NB4 (cell line): ENCODE measurements around the gene DNAJC7.

Source experiments
- DNase-seq: peaks from one replicate; pipeline ENCODE4 v3.0.0; 2010; ENCODE audit warnings: low read depth
- H3K4me3 ChIP-seq: one replicate; pipeline ENCODE4 v1.5.1; 2011; ENCODE audit warnings: mild to moderate bottlenecking, low read depth, low read length, moderate library complexity
- CTCF ChIP-seq: IDR thresholded peaks from one replicate; pipeline ENCODE4 v1.5.1; 2012; ENCODE audit warnings: low read depth, low read length
- MAX ChIP-seq: IDR thresholded peaks from 2 replicates; pipeline ENCODE4 v1.6.1; 2011; ENCODE audit warnings: low read depth, low read length
- MYC ChIP-seq: IDR thresholded peaks from 2 replicates; pipeline ENCODE4 v1.6.1; 2011; ENCODE audit warnings: low read depth, low read length
- POLR2A ChIP-seq: IDR thresholded peaks from 2 replicates; pipeline ENCODE4 v1.6.1; 2011; ENCODE audit warnings: mild to moderate bottlenecking; ENCODE audit not compliant: insufficient read length; ENCODE audit errors: extremely low read depth

Gene DNAJC7

DNA sequence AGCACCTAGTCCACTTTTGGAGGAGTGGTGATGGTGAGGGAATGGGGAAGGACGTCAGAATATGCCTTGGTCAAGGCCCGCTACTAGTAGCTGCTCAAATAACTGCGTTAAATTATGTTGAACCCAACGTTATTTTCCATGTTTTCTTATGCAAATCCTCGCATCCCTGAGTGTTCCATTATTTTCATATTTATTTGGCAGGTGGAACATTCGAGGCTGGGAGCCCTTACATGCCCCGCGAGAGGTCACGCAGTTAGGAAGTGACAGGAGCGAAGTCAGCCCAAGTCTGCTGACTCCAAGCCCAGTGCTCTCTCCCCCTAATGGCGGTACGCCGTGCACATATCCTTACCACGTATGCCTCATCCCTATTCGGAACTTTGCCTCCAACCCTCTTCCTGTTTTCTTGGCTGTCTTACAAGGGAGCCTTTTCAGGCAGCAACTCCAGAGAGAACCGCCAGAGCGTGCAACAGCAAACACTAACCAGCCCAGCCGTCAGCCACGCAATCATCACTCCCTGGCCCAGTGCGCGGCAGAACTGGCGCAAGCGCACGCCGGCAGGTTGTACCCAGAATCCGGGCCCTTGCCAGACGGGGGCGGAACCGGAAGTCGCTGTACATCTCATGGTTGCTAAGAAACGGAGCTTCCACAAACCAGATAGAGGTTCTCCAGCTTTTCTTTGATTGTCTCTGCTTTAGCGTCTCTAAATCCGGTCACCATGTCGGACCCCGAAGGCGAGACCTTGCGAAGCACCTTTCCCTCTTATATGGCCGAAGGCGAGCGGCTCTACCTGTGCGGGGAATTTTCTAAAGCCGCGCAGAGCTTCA lies 87.0 kb downstream of the DNAJC7 start, which contains the start of gene ODAD4:
Gene ODAD4, plus strand, starts transcription at position 609 of the 824 bp plus-strand sequence. Its CDS starts 107 bp downstream, at position 716.
- DNase-seq = peak; percentile 98
- H3K4me3 ChIP-seq = peak within 1 kb of the TSS; percentile 66
- TF ChIP-seq MAX (peak; percentile 73), MYC (no peak; the same call in 1 of the 2 replicates), POLR2A (peak; percentile 86), CTCF (peak; percentile 31)

- peak overlapping the region; percentile 66 for H3K4me3 ChIP-seq
- DNase-seq = no peak
- no peak for TF ChIP-seq MYC
- TF ChIP-seq POLR2A = no peak
- TF ChIP-seq MAX = no peak
- TF ChIP-seq CTCF = no peak
These were observed 88.5 kb downstream of the DNAJC7 start for GRCh38 chr17:41928693-41929251.
